Heart right ventricle (tissue), 16 donors: ENCODE measurements around the gene IFT43. TPM values are rescaled to one million over a fixed set of nuclear protein-coding genes. Genes with fewer than 3 reads are reported as not detected.

Experiments
- ATAC-seq, 8 donors: fragments of 200-7000 bp; cut with Tn5 transposase; one replicate each; pipeline ENCODE4 v1.9.1; 2020; ENCODE audit warnings: mild to moderate bottlenecking in 8 of 8, moderate library complexity in 8 of 8, moderate number of reproducible peaks in 1 of 8
- DNase-seq, 2 donors: peaks; one replicate each; pipeline ENCODE4 v3.0.0-alpha.2; 2020
- H3K27ac ChIP-seq, 10 donors: fragments of 200-600 bp; sonication (generic) in 2 of 10; one replicate each; pipeline versions ENCODE4 v1.5.0 to v1.8.0; 2020 to 2022; ENCODE audit warnings: mild to moderate bottlenecking in 3 of 10
- H3K27me3 ChIP-seq, 7 donors: fragments of 200-600 bp; one replicate each; pipeline ENCODE4 v1.8.0; 2021 to 2022; ENCODE audit warnings: mild to moderate bottlenecking in 2 of 7
- H3K36me3 ChIP-seq, 9 donors: fragments of 200-600 bp; sonication (generic) in 1 of 9; one replicate each; pipeline versions ENCODE4 v1.5.0 to v1.8.0; 2020 to 2022; ENCODE audit warnings: mild to moderate bottlenecking in 2 of 9
- H3K4me1 ChIP-seq, 9 donors: fragments of 200-600 bp; sonication (generic) in 1 of 9; one replicate each; pipeline versions ENCODE4 v1.5.0 to v1.8.0; 2020 to 2022; ENCODE audit warnings: mild to moderate bottlenecking in 4 of 9
- H3K4me3 ChIP-seq, 10 donors: fragments of 200-600 bp; sonication (generic) in 2 of 10; one replicate each; pipeline versions ENCODE4 v1.5.0 to v1.8.0; 2020 to 2022; ENCODE audit warnings: mild to moderate bottlenecking in 7 of 10, moderate library complexity in 2 of 10
- H3K9me3 ChIP-seq, 11 donors: fragments of 200-600 bp in 10 of 11; sonication (generic) in 2 of 11; one replicate each; pipeline versions ENCODE4 v1.5.0 to v1.8.0; 2013 to 2022; ENCODE audit warnings: mild to moderate bottlenecking in 2 of 11, control low read depth in 1 of 11, moderate library complexity in 1 of 11
- WGBS, 2 donors: extraction: QIAGEN DNeasy Blood & Tissue Kit; methylation state at CpG; one replicate each; pipeline ENCODE4 v1.1.7; 2013; ENCODE audit warnings: inconsistent platforms in 1 of 2; 5-methylcytosine and 5-hydroxymethylcytosine counted together
- intact Hi-C, 10 donors: fragments of 100-400 bp; cut with DNase I; formaldehyde crosslinking; loops; one replicate each; pipeline versions ENCODE4 v1.11.1 to v1.14.2; 2022
- polyA plus RNA-seq, 2 donors: library from polyadenylated mRNA; stranded (reverse); fragments of 200-250 nt; gene quantifications; one replicate each; pipeline ENCODE4 v1.2.3, GENCODE V29; 2013
- total RNA-seq, 10 donors: library from RNA; stranded (reverse); fragmentation: NEBNext Ultra II Directional in 3 of 10; extraction: Animal tissue kit (Norgen Biotek cat#: 25700) in 3 of 10; gene quantifications; one replicate each; pipeline versions ENCODE4 v1.2.1 to v1.2.4, GENCODE V29; 2021 to 2023
- TF ChIP-seq, protein P1 (sequence below), 9 donors: fragments of 200-600 bp; sonication (generic) in 2 of 9; IDR thresholded peaks; one replicate each; pipeline versions ENCODE4 v1.5.0 to v1.8.0; 2021 to 2022; ENCODE audit warnings: antibody characterized with exemption in 9 of 9, mild to moderate bottlenecking in 5 of 9, moderate library complexity in 1 of 9
- donor health status: Arrhythmogenic right ventricular cardiomyopathy.
- donor health status: ischemic (EF 13 %, LVEDD 7.1; RV severe dilation, severe dysfunction).
- donor health status: healthy with polysubstance abuse.
- donor health status: DM: no; HTN: yes; CAD: no.
- donor health status: DM: no; HTN: no; CAD: no.
- donor health status: ischemic (EF 25% LVEDD 6.9; RV normal size, moderate dysfunction).
- donor health status: ischemic (EF 25% LVEDD 5.7; RV mildly dilated, moderate dysfunction).
- donor health status: healthy.
- donor health status: DM: yes; HTN: yes; CAD: no.
- donor health status: Ischemic cardiomyopathy.
- donor health status: ischemic (EF 35%, LVEDD 5.7; RV mildly dilated, moderate dysfunction).
- donor health status: nonischemic (EF 11% LVEDD 7.7; RV severe dilation, severe dysfunction).
- donor health status: DM: yes; HTN: yes; CAD: no.
- donor health status: PGD.
- donor health status: ischemic (EF 29% LVEDD 5.4; RV normal size, mild dysfunction).
- donor health status: nonischemic (EF 23%, LVEDD 6.1; RV moderate dilation, normal function).

IFT43 gene
- total and polyA plus RNA-seq, 12 donors: 19.7 to 57.1 (median 31.8) TPM

DNA sequence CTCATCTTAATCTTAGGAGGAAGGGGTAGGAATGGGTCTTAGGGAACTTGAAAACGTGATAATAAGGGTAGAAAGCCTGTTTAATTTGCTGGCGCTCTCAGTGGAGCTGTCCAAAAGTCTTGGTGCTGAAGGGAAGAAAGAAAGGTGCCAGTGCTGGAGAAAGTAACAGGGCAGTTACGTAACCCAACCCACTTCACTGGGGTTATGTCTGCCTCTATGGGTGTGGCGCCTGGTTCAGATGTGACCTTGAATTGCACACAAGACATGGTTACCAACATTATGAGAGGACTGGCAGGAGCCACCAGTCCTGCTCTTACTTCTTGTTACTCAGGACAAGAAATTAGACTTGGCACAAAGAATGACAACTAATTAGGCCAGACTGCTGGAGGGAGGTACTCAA is 147.5 kb downstream of the IFT43 start:
- Histone ChIP-seq H3K4me3 (no peak overlapping the region), H3K27me3 (peaks cover 0 to 98% (median 90%) of the 10 kb centered on the region in 7 donors), H3K36me3 (no peaks in the 10 kb centered on the region), H3K27ac (no peak overlapping the region), H3K4me1 (peaks cover 0 to under 1% (median 0%) of the 10 kb centered on the region in 9 donors), H3K9me3 (no peaks in the 10 kb centered on the region)
- TF ChIP-seq, protein P1, sequence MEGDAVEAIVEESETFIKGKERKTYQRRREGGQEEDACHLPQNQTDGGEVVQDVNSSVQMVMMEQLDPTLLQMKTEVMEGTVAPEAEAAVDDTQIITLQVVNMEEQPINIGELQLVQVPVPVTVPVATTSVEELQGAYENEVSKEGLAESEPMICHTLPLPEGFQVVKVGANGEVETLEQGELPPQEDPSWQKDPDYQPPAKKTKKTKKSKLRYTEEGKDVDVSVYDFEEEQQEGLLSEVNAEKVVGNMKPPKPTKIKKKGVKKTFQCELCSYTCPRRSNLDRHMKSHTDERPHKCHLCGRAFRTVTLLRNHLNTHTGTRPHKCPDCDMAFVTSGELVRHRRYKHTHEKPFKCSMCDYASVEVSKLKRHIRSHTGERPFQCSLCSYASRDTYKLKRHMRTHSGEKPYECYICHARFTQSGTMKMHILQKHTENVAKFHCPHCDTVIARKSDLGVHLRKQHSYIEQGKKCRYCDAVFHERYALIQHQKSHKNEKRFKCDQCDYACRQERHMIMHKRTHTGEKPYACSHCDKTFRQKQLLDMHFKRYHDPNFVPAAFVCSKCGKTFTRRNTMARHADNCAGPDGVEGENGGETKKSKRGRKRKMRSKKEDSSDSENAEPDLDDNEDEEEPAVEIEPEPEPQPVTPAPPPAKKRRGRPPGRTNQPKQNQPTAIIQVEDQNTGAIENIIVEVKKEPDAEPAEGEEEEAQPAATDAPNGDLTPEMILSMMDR (IDR thresholded peaks at IDR 0.05): no peak
- 8 to 14% methylated on average over 4 of the region's 4 CpGs for WGBS, 2 donors
- ATAC-seq: peak in 1 of 8 donors; percentile 22
- intact Hi-C loops: no loop called here
- no peak for DNase-seq

Other genes starting within 250 kb of the IFT43 start
- gene TGFB3, start 3.8 kb upstream of the IFT43 start, total RNA-seq: 10 to 100 TPM; 14.0 to 37.8 (median 24.3) TPM
- 10 to 100 TPM in 1 of 2 donors, 1 to 10 TPM in 1; 9.9 to 10.2 TPM for gene TGFB3, start 3.8 kb upstream of the IFT43 start, polyA plus RNA-seq
- gene GPATCH2L, start 166.2 kb downstream of the IFT43 start, total RNA-seq: 10 to 100 TPM; 20.1 to 27.9 (median 25.1) TPM
- gene GPATCH2L, start 166.2 kb downstream of the IFT43 start, polyA plus RNA-seq: 1 to 10 TPM; 4.6 to 5.3 TPM